ENCODE measurements around the gene FAM151A. TPM values are rescaled to one million over a fixed set of nuclear protein-coding genes. Genes with fewer than 3 reads are reported as not detected.

FAM151A gene
- total RNA-seq, 1 donor from 2014 or later, result not detected

- no peaks in the 10 kb centered on the region for H3K36me3 Mint-ChIP-seq (ENCODE audit: unreplicated experiment)
- TF ChIP-seq, protein P1, sequence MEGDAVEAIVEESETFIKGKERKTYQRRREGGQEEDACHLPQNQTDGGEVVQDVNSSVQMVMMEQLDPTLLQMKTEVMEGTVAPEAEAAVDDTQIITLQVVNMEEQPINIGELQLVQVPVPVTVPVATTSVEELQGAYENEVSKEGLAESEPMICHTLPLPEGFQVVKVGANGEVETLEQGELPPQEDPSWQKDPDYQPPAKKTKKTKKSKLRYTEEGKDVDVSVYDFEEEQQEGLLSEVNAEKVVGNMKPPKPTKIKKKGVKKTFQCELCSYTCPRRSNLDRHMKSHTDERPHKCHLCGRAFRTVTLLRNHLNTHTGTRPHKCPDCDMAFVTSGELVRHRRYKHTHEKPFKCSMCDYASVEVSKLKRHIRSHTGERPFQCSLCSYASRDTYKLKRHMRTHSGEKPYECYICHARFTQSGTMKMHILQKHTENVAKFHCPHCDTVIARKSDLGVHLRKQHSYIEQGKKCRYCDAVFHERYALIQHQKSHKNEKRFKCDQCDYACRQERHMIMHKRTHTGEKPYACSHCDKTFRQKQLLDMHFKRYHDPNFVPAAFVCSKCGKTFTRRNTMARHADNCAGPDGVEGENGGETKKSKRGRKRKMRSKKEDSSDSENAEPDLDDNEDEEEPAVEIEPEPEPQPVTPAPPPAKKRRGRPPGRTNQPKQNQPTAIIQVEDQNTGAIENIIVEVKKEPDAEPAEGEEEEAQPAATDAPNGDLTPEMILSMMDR (IDR thresholded peaks at IDR 0.05), result no peak
- no peak overlapping the region for H3K4me3 Mint-ChIP-seq (ENCODE audit: unreplicated experiment)
- DNase-seq (ENCODE audit: extremely low spot score, unreplicated experiment), result no peak
- H3K4me1 Mint-ChIP-seq (ENCODE audit: unreplicated experiment), result peaks cover 2% of the 10 kb centered on the region
- no peaks in the 10 kb centered on the region for H3K9me3 Mint-ChIP-seq (ENCODE audit: unreplicated experiment)
- H3K27me3 Mint-ChIP-seq (ENCODE audit: unreplicated experiment), result peaks cover 4% of the 10 kb centered on the region
- H3K27ac Mint-ChIP-seq (ENCODE audit: unreplicated experiment), result no peak overlapping the region
These were observed 14.6 kb downstream of the FAM151A start for GRCh38 chr1:54608566-54609230.

- Mint-ChIP-seq H3K9me3 (ENCODE audit: unreplicated experiment) (no peaks in the 10 kb centered on the region), H3K4me3 (ENCODE audit: unreplicated experiment) (no peak overlapping the region), H3K27ac (ENCODE audit: unreplicated experiment) (no peak overlapping the region), H3K4me1 (ENCODE audit: unreplicated experiment) (peaks cover 2% of the 10 kb centered on the region), H3K27me3 (ENCODE audit: unreplicated experiment) (no peaks in the 10 kb centered on the region), H3K36me3 (ENCODE audit: unreplicated experiment) (no peaks in the 10 kb centered on the region)
- no peak for DNase-seq (ENCODE audit: extremely low spot score, unreplicated experiment)
- TF ChIP-seq, protein P1 (IDR thresholded peaks at IDR 0.05), result no peak
These were observed 15.3 kb downstream of the FAM151A start for GRCh38 chr1:54607821-54608565.

- DNase-seq (ENCODE audit: extremely low spot score, unreplicated experiment), result no peak
- H3K36me3 Mint-ChIP-seq (ENCODE audit: unreplicated experiment), result no peaks in the 10 kb centered on the region
- H3K27me3 Mint-ChIP-seq (ENCODE audit: unreplicated experiment), result no peaks in the 10 kb centered on the region
- TF ChIP-seq, protein P1 (IDR thresholded peaks at IDR 0.05), result no peak
- no peaks in the 10 kb centered on the region for H3K9me3 Mint-ChIP-seq (ENCODE audit: unreplicated experiment)
- H3K27ac Mint-ChIP-seq (ENCODE audit: unreplicated experiment), result no peak overlapping the region
- peaks cover 2% of the 10 kb centered on the region for H3K4me1 Mint-ChIP-seq (ENCODE audit: unreplicated experiment)
- H3K4me3 Mint-ChIP-seq (ENCODE audit: unreplicated experiment), result no peak overlapping the region
These were observed 16.4 kb downstream of the FAM151A start for GRCh38 chr1:54606990-54607325.

DNA sequence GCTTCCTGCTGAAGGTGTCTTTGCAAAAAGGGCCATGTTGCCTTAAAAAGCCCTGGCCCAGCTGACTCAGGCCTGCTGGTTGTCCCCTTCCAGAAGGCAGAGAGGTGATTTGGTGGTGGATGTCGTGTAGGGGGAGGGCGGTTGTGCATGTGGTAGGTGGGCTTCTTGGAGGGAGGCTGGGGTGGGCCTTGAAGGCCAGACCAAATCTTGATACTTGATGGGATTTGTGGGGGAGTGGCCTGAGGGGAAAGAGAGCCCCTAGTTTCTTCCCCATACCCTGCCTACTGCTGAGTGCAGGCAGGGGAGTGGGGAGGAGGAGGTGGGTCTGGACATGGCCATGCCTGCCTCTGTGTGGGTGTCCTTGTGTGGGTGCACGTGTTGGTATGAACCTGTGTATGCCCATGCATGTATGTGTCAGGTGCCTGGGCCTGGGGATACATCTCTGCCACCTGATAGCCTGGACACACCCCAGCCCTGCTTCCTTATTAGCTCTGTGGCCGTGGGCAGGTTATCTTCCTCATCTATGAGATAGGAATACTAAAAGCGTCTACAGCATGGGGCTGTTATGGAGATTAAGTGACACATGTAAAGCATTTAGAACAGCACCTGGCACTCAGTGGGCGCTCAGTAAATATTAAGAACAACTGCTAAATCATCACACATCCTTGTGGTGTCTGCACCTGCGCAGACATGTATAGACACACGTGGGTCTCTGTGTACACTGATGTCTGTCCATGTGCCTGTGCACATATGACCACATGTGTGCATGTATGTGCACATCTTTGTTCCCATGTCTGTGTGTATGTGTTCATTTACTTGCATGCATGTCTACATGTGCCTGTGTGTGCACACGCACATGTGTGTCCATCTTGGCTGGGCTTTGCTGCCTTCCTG is 17.0 kb downstream of the FAM151A start:
- Mint-ChIP-seq H3K27ac (ENCODE audit: unreplicated experiment) (no peak overlapping the region), H3K27me3 (ENCODE audit: unreplicated experiment) (no peaks in the 10 kb centered on the region)
- TF ChIP-seq, protein P1 (IDR thresholded peaks at IDR 0.05), result no peak

More for the DNA sequence above, 17.0 kb downstream of the FAM151A start:
- Mint-ChIP-seq H3K4me1 (ENCODE audit: unreplicated experiment) (peaks cover 2% of the 10 kb centered on the region), H3K4me3 (ENCODE audit: unreplicated experiment) (no peak overlapping the region), H3K36me3 (ENCODE audit: unreplicated experiment) (no peaks in the 10 kb centered on the region), H3K9me3 (ENCODE audit: unreplicated experiment) (no peaks in the 10 kb centered on the region)
- no peak for DNase-seq (ENCODE audit: extremely low spot score, unreplicated experiment)

All from osteocyte (in vitro differentiated cells).